HG02678 (cell line): ENCODE measurements around the gene ADCYAP1R1.

ENCODE experiments used
- ATAC-seq: cut with Tn5 transposase; IDR thresholded peaks from one replicate; pipeline ENCODE4 v1.9.1; 2021; ENCODE audit warnings: mild to moderate bottlenecking, moderate library complexity; ENCODE audit not compliant: unreplicated experiment

Gene ADCYAP1R1

DNA sequence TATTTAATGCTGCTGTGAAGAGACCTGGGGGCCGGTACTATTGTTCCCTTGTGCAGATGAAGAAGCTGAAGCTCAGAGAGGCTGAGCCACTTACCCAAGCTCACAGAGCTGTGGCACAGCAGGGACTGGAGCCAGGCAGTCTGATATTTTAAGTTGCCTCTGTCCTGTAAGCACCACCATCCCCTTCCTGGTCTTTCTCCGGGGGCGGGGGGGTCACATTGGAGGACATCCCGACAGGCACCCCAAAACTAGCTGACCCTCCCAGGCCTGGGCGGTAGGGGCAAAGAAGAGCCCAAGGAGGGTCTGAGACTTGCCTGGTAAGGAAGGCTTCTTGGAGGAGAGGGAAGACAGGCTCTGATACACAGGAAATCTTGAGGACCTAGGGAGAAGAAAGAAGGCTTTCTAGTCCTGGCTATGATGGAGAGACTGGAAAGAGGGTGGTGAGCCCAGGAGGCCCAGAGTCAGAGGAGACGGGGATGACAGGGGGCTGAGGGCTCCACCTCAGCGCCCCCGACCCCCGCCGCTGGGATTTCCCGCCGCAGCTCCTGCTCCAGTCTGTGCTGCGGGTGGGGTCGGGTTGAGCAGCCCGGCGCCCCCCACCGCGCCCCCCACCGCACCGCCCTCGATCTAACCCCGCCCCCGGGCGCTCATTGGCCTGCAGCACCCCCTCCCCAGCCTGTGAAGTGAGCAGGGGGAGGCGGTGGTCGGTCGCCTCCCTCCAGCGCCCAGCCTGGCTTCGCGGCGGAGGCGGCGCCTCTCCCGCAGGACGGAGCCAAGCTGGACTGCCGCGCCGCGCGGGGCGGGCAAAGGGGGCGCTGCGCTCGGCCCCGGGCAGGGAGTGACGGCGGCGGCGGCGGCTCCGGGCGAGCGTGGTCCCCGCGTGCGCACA is at the start of gene ADCYAP1R1:
ADCYAP1R1 (plus strand) TSS at position 711 of the 889 bp plus-strand sequence. CDS start 10,957 bp downstream, outside the sequence.
- ATAC-seq, result no peak

DNA sequence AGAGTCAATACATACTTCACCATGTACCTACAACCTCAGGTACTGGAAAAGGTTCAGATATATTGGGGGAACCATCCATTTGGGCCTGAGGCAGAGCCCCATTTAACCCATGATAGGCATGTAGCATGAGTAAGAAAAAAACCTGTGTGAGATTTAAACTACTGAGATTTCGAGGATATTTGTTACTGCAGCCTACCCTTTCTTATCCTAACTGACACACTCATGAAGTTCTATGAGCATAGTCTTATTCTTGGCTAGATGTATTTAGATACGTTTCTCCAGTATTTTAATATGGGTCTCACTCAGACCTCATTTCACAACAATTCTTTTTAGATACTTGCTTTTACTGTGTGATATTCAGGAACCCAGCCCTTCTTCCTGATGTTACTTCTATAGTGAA is 49.0 kb upstream of the ADCYAP1R1 start:
- no peak for ATAC-seq

GRCh38 chr7:31003721-31004120 is 48.4 kb upstream of the ADCYAP1R1 start:
- ATAC-seq, result no peak

DNA sequence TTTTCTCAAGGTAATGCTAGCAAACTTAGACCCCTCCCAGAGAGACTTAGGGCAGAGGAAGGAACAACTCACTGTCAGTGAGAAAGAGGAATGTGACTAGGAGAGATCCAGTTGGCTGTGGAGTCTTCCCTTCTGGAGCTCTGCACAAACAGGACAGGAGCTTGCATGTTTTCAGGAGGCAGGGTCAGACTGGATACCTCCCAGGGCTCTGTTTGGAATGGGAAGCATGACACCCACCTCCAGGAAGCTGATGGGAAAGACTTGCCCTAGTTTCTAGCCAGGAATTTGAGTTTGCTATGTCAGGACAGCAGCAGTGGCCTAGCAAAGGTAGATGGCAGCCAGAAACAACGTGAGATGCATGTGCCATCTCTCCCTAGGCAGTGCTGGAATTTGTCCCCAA is 47.7 kb upstream of the ADCYAP1R1 start:
- no peak for ATAC-seq

GRCh38 chr7:31006857-31007256 is 45.3 kb upstream of the ADCYAP1R1 start:
- ATAC-seq, result no peak

GRCh38 chr7:31007634-31008033 is 44.5 kb upstream of the ADCYAP1R1 start:
- ATAC-seq, result no peak

DNA sequence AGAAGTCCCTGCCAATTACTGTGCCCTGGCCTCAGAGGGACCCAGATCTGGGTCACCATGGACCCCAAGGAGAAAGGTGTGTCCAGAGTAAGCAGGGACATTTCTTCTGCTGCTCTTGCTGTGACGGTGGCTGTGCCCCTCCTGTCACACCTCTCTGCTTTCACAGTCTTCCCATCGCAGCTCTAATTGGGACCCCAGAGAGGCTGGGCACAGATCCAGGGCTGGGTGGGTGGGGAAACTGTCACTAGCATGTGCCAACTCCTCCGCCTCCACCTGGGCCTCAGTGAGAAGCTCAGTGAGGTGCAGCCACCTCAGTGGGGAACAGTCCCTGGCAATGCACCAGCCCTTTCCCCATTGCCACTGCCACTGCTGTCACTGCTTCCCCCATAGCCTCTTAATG is 37.3 kb upstream of the ADCYAP1R1 start:
- no peak for ATAC-seq

- ATAC-seq, result no peak
Observed at GRCh38 chr7:31017032-31017675, 35.0 kb upstream of the ADCYAP1R1 start.

- no peak for ATAC-seq
Observed at GRCh38 chr7:31017721-31018120, 34.4 kb upstream of the ADCYAP1R1 start.

DNA sequence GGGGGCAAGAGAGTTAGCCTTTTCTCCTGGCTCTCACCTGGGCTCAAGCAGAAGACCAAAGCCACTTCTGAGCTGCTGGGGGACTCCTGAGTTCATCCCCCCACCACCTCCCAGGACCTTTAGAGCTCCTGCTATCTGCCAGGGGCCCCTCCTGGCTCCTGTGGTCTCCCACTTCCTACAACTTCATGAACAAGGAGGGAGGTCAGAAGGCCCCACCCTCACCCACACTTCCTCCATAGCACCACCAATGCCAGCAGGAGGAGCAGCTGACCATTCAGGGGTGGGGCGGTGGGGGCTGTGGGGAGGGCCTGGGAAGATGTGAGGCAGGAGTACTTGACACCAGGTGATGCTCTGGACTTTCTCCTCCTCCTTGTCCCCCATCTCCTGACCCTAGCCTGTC is 32.6 kb upstream of the ADCYAP1R1 start:
- ATAC-seq, result no peak

- ATAC-seq, result no peak
Observed at GRCh38 chr7:31020161-31020560, 31.9 kb upstream of the ADCYAP1R1 start.

DNA sequence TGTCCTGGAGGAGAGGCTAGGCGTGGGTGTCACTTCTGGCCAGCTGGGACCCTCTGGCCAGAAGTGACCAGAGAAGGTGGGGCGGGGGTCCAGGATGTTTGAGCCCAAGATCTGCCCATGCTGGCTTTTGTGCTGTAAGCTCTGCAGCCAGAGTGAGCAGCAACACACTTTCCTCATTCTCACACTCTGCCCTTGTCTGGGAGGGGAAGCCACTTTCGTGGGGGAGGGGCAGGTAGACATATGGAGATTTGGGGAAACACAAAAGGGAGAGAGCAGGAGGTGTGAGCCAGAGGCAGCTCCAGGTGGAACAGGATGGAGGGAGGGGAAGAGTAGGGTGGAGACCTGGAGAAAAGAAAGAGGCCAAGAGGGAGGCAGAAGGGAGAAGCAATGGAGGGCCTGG is 31.5 kb upstream of the ADCYAP1R1 start:
- no peak for ATAC-seq

DNA sequence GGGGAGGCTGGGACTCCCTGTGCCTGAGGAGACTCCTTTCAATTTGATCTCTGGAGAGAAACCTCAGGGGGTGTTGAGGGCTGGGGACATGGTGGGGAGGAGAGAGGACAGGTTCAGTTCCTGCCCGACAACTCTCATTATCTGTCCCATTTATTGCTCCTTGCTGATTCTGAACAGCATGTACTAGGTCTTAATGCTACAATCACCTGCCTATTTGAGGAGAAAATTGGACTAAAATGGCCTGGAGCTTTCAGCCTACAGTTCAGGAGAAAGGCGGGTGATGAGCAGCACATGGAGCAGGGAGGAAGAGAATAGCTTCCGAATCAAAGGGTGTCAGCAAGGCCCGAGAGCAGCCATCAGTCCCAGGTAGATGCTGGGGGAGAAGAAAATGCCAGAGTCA is 30.0 kb upstream of the ADCYAP1R1 start:
- no peak for ATAC-seq

DNA sequence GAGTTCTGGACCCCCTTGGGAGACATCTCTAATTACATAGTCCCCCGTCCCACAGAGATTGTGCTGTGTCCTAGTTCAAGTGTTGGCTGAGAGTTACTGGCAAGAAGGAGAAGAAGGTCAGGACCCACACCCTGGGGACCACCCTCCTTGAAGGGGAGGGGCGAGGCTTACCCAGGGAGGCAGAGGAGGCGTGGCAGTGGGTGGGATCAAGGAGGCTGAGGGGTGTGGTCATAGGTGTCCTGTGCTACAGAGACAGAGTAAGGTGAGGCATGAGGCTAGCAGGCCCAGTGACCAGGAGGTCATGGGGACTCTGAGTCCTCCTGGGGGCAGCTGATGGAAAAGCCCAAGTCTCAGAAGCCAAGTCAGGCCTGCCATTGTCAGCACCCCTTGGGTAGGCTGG is 29.4 kb upstream of the ADCYAP1R1 start:
- no peak for ATAC-seq

- ATAC-seq, result peak; percentile 39
Observed at GRCh38 chr7:31023877-31024276, 28.2 kb upstream of the ADCYAP1R1 start.

DNA sequence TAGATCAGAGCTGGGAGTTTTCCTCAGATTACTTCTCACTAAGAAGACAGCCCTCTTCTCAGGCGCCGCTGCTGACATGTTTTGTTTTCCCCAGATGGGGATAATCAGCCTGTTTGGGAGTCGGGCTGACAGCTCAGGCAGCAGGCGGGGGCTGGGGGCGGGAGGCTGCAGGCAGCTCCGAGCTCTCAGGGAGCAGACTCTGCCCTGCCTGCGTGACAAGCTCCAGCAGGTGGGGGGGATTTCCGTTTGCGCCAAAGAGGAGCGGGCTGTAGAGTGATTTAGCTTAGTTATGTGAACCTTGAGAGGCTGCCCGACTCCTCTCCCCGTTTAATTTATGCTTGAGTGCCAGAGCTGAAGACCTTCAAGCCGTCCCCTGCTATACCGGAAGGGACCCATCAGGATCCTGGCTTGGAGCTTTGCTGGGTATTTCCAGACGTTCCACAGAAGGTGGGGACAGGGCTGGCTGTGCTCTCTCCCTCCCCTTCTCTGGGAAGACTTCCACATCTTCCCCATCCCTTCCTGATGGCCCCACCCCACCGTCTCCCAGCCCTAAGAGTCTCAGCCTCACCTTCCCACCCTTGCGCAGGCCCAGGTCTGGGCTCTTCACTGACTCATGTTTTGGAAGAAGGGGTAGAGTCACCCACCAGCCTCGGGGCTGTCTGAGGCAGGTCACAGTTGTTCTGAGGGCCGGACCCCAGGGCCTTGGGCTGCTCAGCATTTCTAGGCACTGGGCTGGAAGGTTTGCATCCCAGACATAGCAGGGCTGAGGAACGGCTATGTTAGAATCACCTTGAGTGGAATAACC is 24.7 kb upstream of the ADCYAP1R1 start:
- no peak for ATAC-seq

DNA sequence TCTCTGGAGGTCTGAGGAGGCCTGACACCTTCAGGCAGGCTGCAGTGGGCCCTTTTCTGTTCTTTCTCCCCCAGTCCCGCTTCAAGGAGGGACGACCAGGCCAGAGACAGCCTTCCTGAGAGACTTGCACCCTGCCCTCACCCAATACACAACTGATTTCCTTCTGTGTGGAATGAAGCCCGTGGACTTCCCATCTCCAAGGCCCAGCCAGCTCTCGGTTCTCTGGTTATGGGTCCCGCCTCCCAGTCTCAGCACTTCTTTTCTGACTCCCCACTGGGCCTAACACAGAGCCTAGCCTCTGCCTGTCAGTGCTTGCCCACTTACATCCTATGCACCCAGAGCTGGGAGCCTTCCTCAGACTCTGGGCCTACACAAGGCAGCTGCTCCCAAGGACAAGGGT is 24.1 kb upstream of the ADCYAP1R1 start:
- no peak for ATAC-seq

DNA sequence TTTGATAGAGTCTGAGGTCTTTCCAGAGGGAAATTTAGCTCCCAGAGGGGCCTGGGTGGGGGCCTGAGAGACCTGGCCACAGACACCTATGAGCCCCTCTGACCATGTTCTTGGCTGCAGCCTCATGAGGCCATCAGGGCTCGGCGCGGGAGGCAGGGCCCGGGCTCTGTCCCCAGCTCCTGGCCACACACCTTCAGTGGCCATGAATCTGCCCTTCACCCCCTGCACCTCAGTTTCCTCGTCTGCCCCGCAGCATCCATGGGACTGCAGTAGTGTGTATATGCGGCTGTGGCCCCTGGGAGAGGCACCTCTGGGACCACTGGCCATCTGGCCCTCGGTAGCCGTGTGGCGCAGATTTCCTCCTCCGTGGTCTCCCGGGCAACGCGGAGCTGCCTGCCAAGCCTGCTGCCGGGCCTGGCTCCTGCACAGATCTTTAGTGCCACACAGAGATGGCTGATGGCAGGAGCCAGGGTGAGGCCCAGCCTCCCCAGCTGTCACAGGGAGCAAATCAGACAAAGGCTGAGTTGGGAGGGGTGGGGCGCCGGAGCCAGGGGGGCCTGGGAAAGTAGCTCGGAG is 23.6 kb upstream of the ADCYAP1R1 start:
- ATAC-seq, result no peak

- no peak for ATAC-seq
Observed at GRCh38 chr7:31029251-31030042, 22.7 kb upstream of the ADCYAP1R1 start.

DNA sequence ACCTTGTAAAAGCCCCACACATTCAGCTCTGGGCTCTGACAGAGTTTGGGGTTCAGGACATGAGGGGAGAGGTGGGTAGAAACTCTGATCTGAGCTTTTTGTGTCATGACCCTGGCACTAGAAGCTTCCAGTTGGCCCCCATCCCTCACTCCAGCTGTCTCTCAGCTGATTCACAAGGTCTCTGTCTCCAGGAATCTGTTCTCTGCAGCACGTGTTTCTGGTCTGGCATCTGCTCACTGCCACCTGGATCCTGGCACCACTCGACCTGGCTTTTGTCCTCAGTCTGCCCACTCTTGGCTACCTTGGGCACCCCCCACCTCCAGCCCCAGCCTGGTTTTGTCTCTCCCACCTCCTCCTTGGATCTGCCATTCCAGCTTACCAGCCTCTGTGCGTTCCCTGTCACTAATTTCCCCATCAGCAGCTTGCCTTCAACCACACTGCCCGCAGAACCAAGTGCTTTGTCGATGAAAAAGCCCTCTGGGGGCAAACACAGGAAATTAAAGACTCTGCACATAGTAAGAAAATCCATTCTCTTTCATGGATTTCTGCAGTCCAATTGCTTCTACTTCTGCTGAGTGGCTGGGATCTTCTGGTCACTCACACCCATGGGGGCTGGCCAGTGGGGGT is 18.3 kb upstream of the ADCYAP1R1 start:
- no peak for ATAC-seq
